GM03348 (cell line): ENCODE data around the gene PWP1.
"Not testable (repeated sequence)": the region's sequence is repeated elsewhere in the genome, so short reads cannot be mapped to it uniquely, and the experiment has no call there.

Source experiments
- DNase-seq: peaks from one replicate; pipeline ENCODE4 v3.0.0; 2012; ENCODE audit warnings: low spot score

Gene PWP1

DNA sequence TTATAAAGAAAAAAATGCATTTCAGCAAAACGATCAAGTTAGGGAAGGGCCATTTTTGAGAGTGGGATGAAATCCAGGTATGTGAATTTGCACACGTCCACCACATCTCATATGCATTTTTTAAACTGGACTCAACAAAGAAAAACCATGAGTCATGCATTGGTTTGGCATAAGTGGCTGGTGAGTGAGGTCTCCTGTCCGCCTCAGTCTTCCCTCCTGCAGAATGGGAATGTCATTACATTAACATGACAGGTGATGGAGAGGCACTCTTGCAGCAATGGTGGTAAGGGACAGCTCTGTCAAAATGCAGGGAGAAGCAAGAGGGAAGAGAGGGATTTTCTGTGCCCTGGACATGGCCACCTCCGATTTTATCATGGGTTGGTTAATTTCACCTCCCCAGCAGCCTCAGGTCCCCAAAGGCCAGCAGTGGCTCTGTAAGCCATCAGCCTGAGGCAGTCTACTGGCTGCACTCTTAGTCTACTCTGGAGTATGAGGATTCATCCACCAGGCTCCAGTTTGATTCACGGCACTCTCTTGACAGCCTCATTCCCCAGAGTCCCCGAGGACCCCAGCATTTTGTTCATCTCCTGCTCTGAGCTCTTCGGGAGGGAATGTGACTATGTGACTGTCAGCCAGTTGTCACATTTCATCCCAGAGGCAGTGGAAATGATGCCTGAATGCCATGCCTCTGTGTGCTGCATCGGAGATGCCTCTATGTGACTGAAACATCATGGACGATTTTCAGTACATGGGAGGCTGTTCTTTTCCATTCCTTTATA, 17.1 kb upstream of the PWP1 start:
- DNase-seq, result no peak

DNA sequence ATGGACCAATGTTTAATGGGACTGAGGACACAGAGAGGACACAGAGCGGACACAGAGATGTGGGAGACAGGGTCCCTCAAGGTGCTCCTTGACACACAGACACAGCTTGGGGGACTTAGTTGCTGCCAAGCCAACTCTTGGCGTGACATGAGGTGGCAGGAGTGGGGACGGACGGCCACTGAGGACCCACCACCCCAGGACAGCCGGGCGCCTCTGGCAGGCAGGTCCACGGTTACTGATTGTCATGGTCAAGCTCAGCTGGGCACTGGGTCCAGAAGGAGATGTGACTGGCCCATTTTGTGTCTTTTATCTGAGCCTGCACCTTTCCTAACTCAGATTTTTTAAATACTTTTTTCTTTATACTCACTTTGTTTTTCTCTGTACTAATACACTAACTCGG, 15.7 kb upstream of the PWP1 start:
- DNase-seq, result no peak

DNA sequence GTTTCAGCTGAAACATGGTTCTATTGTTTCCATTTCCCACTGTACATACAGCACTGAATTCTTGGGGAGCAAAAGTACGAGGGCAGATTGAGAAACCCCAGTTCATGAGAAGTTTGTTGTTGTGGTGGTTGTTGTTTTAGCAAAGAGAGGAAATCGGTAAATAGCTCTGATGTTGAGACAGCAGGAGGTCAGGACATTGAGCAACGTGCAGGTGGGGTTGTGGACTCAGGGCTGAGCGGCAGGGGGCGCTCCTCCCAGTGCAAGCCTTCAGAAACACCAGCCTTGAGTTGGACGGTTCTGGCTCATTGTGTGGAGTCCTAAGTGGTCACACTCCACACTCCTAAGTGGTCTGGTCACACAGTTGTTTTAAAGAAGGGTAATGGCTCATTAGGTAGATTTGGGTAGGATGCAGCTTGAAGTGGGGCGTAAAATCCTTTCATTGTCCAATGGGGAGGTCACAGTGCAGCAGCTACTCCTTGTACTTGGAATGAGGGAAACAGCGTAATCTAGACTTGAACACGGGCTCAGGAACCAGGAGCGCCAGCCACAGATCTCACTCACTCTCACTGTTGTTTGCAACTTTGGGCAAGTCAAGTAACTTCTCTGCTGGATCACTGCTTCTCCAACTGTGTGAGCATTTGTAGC, 14.5 kb upstream of the PWP1 start:
- peak; percentile 24 for DNase-seq

DNA sequence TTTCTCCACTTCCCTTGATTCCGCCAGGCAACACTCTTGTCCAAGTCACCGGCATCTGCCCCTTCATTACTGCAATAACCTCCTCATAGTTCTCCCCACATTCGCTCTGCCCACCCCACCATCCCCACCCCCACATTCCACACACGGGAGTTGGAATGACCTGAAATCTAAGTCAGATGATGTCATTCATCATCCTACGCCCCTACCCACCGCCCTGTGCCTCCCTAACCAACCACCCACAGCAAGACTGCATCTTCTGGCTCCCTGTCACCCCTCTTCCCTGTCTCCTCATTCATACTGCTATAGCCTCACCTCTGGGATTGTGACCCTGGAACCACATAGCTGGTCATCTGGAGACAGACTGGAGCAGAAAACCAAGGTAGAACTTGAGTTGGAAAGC, 7.9 kb upstream of the PWP1 start:
- no peak for DNase-seq

DNA sequence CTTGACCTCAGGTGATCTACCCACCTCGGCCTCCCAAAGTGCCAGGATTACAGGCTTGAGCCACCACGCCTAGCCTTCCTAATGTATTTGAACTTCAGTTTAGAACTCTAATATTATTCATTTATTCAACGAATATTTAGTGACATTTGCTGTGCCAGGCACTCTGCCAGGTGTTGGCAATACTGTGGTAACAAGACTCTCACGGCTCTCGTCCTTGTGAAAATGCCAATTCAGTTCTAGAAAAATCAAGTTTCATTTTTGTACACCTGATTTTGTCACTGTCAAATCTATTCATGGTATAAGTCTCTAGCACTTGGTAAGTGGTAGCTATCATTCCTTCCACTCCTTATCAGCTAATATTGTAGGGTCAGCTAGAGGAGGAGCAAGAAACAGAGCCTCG, 6.3 kb upstream of the PWP1 start:
- DNase-seq, result no peak

DNA sequence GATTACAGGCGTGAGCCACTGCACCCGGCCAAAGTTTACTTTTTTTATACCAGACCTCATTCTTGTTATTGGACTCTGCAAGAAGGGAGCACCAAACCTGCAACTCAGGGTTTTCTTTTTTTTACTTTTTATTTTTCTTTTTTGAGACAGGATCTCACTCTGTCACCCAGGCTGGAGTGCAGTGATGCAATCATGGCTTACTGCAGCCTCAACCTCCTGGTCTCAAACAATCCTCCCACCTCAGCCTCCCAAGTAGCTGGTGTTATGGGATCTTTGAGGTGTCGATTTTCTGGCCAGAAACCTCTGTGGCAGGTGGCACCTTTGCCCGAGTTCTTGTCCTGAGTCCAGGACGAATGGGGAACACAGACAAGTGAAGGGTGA, 4.2 kb upstream of the PWP1 start:
- DNase-seq, result no peak

DNA sequence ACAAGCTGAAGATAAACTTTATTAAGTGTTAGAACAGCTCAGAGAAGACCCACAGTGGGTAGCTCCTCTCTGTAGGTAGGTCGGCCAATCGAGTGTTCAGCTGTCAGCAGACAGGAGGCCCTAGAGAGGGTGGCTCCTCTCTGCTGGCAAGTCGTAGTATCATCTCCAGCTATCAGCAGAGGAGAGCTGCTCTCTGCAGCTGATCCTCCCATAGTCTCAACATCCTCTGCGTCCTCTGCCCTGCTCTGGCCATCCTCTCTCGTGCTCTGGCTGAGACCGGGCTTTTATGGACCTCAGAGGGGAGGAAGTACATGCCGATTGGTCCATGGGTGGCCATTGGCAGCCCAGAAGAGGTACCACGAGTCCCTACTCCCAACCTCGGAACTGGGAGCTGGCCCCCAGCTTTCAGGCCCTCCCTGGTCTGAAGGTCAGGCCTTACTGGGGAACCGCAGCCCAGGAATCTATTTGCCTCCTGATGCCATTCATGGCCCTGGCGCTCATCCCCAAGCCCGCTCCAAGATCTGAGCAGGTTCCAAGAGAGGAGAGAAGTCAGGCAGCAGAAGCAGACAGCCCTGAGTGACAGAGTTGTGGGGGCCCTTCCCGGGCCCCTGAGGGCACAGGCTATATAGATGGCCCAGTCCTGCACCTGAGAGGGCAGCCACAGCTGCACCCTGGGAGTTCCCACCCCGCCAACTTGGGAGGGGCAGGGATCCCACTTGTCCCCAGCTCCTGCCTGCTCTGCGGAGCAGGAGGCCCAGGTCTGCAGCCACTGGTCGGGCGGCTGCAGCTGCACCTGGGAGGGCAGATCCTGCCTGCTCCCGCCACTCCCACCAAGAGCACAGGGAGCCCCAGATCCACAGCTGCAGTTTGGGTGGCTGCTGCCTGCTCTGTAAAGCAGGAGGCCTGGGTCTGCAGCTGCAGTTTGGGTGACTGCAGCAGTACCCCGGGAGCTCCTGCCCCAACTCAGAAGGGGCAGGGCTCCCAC, 3.5 kb upstream of the PWP1 start:
- no peak for DNase-seq

DNA sequence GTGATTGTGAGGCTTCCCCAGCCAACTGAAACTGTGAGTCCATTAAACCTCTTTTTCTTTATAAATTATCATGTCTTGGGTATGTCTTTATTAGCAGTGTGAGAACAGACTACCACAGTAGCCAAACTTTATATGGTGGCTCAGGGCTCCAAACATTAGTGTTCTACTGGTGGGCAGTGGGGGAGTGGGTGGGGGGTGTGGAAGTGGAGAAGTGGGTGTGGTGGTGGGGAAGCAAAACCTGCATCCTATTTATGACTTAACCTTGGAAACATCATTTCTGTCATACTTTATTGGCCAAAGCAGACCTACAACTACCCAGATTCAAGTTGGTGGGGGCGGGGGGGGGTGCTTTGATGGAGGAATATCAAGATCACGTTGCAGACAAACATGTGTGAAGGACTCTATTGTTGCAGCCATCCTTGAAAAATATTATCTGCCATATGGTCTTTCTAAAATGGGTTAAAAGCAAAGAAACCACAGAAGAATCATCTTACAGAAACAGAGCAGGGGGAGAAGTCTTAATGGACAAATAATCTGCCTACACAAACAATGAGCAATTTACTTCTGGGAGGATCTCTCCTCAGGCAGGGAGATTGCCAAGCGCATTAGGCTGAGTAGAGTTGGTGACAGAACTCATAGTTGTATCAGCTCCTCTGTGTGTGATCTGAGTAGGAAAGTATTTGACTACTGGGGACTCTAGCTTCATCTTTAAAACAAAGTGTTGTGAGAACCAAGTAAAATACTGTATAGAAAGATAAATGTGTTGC, 1.4 kb upstream of the PWP1 start:
- no peak for DNase-seq

DNA sequence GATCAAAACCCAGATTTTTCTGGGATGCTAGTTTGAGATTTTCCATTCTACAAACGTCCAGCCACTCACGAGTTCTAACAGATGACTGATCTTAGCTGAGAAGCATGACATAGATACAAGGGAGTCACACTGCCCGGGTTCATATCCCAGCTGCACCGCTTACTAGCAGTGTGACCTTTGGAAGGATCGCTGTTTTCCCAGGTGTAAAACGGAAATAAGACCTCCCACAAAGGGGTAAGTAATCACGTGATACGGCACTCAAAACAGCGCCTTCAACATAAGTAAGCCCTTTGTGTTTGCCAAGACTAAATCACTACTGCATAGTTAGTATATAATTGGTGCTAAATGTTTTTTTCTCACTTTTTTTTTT, 624 bp upstream of the PWP1 start:
- DNase-seq, result no peak

DNA sequence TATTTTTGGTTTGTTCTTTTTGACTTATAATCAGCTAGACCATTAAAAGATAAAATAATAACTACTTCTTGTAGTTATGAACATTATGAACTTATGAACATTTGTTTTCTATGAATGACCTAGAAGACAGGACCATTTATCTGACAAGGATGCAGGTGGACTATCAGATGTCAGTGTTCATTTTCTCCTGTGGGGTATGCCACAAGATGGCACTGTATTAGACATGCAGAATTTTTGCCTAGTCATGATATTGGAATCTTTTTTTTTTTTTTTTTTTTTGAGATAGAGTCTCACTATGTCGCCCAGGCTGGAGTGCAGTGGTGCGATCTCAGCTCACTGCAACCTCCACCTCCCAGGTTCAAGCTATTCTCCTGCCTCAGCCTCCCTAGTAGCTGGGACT, 10.2 kb downstream of the PWP1 start:
- DNase-seq, result peak; percentile 31

DNA sequence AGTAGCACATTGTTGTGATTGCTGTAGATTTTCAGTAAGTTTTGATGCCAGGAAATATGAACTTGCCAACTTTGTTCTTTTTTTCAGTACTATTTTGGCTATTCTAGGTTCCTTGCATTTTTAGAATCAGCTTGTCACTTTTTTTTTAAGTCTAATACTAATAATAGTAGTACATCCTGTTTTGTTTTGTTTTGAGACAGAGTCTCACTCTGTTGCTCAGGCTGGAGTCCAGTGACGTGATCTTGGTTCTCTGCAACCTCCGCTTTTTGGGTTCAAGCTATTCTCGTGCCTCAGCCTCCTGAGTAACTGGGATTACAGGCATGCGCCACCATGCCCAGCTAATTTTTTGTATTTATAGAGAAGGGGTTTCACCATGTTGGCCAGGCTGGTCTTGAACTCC, 16.5 kb downstream of the PWP1 start:
- DNase-seq, result no peak

DNA sequence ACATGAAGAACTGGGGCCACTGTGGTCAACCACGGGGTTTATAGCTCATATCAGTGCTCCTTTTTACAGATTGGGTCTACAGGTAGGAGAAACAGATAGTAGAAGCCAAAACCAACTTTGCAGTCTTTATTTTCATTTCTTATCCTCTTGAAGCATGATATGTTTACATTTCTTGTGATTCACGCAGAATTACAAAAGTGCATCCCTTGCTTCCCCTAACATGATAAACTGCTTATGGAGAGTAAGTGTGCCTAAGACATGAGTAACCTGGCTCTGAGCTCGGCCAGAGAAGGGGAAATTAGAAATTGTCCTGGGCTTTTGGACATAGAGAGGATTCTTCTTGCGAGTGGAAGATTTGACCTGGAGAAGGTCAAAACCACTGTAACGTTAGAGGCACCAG, 18.4 kb downstream of the PWP1 start:
- DNase-seq, result no peak

DNA sequence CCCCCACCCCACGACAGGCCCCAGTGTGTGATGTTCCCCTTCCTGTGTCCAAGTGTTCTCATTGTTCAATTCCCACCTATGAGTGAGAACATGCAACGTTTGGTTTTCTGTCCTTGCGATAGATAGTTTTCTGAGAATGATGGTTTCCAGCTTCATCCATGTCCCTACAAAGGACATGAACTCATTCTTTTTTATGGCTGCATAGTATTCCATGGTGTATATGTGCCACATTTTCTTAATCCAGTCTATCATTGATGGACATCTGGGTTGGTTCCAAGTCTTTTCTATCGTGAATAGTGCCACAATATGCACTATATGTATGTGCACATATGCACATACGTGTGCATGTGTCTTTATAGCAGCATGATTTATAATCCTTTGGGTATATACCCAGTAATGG, 19.9 kb downstream of the PWP1 start:
- not testable (repeated sequence) for DNase-seq

DNA sequence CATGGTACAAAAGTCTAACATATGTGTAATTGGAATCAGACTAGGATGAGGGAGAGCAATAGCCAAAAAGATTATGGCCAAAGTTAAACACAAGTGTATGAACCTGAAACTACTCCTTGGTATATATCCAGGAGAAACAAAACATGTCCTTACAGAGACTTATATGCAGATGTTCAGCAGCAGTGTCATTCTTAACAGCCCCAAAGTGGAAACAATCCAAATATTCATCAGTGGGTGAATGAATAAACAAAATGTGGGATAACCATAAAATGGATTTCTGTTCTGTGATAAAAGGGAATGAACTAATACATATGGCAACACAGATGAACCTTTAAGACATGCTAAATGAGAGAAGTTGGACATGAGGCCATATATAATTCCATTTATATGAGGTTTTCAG, 30.2 kb downstream of the PWP1 start:
- no peak for DNase-seq

DNA sequence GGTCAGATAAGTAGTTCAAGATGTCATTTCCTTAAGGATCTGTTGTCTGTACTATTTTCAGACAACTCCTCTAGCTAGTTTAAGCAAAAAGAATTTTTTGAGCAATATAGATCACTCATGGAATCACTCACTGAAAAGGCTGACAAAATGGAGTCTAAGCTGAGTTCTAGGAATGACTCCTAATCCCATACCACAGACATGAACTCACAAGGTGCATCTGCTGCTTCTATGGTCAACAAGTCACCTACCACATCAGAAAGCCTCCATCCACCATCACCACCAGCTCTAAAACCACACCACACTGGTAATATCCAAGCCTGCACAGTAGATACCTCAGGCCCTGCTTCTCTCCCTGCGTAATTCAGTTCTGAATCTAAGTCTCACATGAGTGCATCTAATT, 33.0 kb downstream of the PWP1 start:
- DNase-seq, result no peak

DNA sequence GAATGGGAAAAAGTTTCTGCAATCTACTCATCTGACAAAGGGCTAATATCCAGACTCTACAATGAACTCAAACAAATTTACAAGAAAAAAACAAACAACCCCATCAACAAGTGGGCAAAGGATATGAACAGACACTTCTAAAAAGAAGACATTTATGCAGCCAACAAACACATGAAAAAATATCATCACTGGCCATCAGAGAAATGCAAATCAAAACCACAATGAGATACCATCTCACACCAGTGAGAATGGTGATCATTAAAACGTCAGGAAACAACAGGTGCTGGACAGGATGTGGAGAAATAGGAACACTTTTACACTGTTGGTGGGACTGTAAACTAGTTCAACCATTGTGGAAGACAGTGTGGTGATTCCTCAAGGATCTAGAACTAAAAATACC, 41.7 kb downstream of the PWP1 start:
- DNase-seq, result not testable (repeated sequence)

DNA sequence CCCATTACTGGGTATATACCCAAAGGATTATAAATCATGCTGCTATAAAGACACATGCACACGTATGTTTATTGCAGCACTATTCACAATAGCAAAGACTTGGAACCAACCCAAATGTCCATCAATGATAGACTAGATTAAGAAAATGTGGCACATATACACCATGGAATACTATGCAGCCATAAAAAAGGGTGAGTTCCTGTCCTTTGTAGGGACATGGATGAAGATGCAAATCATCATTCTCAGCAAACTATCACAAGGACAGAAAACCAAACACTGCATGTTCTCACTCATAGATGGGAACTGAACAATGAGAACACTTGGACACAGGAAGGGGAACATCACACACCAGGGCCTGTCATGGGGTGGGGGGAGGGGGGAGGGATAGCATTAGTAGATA, 42.1 kb downstream of the PWP1 start:
- not testable (repeated sequence) for DNase-seq

DNA sequence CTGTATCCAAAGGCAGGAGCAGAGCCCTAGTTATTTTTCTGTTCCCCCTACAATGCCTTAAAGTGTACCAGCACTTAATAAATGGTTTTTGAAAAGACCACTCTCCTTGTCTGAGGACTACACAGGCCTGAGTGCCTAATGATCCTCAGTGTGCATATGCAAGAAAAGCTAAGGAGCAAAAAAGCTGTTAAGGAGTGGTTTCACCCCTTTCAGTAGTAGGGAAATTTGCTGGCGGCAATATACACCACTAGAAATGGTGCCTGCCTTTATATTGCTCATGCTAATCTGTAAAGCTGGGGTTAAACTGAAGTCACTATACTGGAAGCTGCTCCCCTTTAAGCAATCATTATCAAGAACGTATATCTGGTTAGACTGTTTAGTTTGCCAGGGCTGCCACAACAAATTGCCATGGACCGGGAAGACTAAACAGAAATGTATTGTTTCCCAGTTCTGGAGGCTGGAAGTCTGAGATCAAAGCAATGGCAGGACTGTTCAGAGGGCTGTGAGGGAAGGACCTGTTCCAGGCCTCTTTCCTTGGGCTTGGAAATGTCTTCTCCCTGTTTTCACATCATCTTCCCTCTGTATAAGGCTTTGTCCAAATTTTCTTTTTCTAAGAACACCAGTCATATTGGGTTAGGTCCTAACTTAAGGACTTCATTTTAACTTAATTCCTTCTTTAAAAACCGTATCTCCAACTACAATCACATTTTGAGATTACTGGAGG, 45.2 kb downstream of the PWP1 start:
- no peak for DNase-seq

DNA sequence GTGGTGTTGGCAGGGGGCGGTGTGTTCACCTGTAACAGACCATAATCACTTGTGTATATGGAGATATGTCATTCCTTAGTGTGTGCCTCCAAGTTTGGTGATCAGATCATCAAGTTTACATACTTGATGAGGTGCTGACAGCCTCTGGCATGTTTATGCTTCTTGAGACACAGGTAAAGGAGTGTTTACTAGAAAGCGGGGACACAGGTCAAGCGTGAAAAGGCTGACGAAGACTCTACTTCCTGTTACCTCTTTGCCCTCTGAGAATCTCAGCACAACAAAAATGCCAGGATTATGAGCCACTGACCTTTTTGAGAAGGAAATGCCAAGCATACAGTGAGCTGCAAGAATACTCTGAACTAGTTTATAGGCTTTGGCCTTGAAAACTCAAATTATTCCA, 45.8 kb downstream of the PWP1 start:
- no peak for DNase-seq

DNA sequence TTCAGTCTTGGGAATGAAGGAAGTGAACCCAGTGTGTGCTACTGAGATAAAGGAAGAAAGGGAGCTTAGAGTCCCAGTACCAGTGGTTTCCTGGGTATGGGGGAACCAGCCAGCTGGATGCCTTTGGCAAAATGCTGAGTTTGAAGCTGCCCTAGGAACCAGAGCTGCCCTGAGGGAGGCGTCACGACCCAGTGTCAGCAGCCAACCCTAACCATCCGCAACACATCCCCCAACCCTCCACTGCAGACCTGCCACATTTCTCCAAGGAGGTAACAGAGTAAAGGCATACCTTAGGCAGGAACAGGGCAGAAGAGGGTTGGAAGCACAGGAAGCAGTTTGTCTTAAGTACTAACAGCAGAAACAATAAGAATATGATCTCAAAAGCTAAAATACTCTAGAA, 46.8 kb downstream of the PWP1 start:
- no peak for DNase-seq

DNA sequence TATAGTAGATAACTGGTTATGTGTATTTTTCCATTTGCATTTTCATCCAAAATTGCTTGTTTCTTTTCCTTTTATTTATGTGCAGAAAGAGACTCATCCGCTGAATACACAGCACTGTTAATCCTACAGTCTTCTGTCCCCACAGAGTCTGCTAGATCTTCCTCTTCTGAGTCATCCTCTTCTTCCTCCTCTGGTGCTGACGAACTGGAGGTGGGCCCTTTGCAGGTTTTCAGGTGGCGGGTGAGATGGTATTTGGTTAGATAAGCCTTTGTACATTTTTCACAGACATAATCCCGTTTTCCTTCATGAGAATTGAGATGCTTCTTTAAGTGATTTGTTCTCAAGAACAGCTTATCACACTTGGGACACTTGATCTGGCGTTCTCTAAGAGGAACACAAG, 48.5 kb downstream of the PWP1 start:
- no peak for DNase-seq

DNA sequence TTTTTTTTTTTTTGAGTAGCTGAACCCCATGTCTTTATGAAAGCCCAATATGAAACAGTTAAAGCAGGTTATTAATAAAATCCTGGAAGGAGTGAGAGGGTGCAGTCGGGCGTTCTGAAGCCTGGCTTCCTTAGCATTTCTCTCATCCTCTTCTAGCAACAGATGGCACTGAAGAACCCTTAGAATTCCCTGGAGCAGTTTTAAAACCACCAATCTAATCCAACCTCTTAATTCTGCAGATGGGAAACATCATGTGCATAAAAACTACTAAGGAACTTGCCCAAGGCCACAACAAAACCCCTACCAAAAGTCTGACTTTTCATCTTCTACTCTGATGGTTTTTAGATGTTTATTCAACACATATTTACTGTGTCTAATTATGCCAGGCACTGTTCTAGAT, 50.2 kb downstream of the PWP1 start:
- no peak for DNase-seq
